Kidney (tissue), 14 donors: ENCODE measurements around the gene BABAM2. TPM values are rescaled to one million over a fixed set of nuclear protein-coding genes. Genes with fewer than 3 reads are reported as not detected.

Experiments used
- DNase-seq, 5 donors: peaks; one replicate each; pipeline ENCODE4 v3.0.0-alpha.2; 2013 to 2020
- FAIRE-seq: peaks from 2 replicates; lab custom pipeline; 2012; peaks lifted over from hg19 to GRCh38; lab: Jason Lieb, UNC
- H3K27ac ChIP-seq, 2 donors: one replicate each; pipeline ENCODE4 v1.7.0; 2013; ENCODE audit warnings: low read depth in 2 of 2, low read length in 2 of 2, inconsistent platforms in 1 of 2
- H3K27me3 ChIP-seq: one replicate; pipeline ENCODE4 v1.7.1; 2013; ENCODE audit warnings: low read length, inconsistent platforms; ENCODE audit not compliant: control insufficient read depth, insufficient read depth
- H3K36me3 ChIP-seq, 3 donors: one replicate each; pipeline versions ENCODE4 v1.7.0 to v1.7.1; 2013; ENCODE audit warnings: low read length in 3 of 3, control low read depth in 1 of 3, inconsistent platforms in 1 of 3; ENCODE audit not compliant: insufficient read depth in 3 of 3, control insufficient read depth in 2 of 3
- H3K4me1 ChIP-seq, 3 donors: one replicate each; pipeline versions ENCODE4 v1.7.0 to v1.7.1; 2013; ENCODE audit warnings: low read length in 3 of 3, inconsistent platforms in 1 of 3, low read depth in 1 of 3; ENCODE audit not compliant: control insufficient read depth in 2 of 3, insufficient read depth in 2 of 3
- H3K4me3 ChIP-seq, 3 donors: one replicate each; pipeline versions ENCODE4 v1.7.0 to v1.8.1; 2013; ENCODE audit warnings: low read length in 3 of 3, control low read depth in 1 of 3, inconsistent platforms in 1 of 3
- H3K9ac ChIP-seq, 3 donors: one replicate each; pipeline versions ENCODE4 v1.7.0 to v1.7.1; 2013; ENCODE audit warnings: low read length in 3 of 3, control low read depth in 1 of 3, inconsistent platforms in 1 of 3
- H3K9me3 ChIP-seq, 3 donors: one replicate each; pipeline versions ENCODE4 v1.7.0 to v1.7.1; 2013; ENCODE audit warnings: low read length in 3 of 3, control low read depth in 1 of 3, inconsistent platforms in 1 of 3; ENCODE audit not compliant: control insufficient read depth in 2 of 3, insufficient read depth in 1 of 3
- intact Hi-C: fragments of 100-400 bp; cut with DNase I; formaldehyde crosslinking; loops from one replicate; pipeline ENCODE4 v1.11.1; 2022
- polyA plus RNA-seq: library from polyadenylated mRNA; stranded (reverse); fragments of 350-450 nt; fragmentation: Illumina TruSeq; extraction: RNeasy Lipid Tissue Mini Kit (QIAGEN cat#74804); gene quantifications from one replicate; pipeline ENCODE4 v1.2.3, GENCODE V29; 2014; ENCODE audit warnings: low read depth, low replicate concordance; ENCODE audit not compliant: insufficient read depth
- total RNA-seq: library from RNA; stranded (reverse); fragmentation: NEBNext Ultra II Directional; extraction: Animal tissue kit (Norgen Biotek cat#: 25700); gene quantifications from one replicate; pipeline ENCODE4 v1.2.1, GENCODE V29; 2021
- TF ChIP-seq, protein P1 (sequence below): IDR thresholded peaks from 3 replicates; pipeline ENCODE4 v1.5.1; 2012; ENCODE audit warnings: mild to moderate bottlenecking, moderate library complexity, borderline replicate concordance; ENCODE audit not compliant: insufficient read depth; ENCODE audit errors: extremely low read depth
- donor health status: control.
- donor health status: control.
- donor health status: control.
- donor health status: control.
- donor health status: control.
- donor health status: DM: yes; HTN: yes; CAD: no.
- donor health status: Normal renal cell carcinoma (clear cell type).

Gene BABAM2
- total and polyA plus RNA-seq, 2 donors from 2014 or later = 68.4 to 74.1 TPM

DNA sequence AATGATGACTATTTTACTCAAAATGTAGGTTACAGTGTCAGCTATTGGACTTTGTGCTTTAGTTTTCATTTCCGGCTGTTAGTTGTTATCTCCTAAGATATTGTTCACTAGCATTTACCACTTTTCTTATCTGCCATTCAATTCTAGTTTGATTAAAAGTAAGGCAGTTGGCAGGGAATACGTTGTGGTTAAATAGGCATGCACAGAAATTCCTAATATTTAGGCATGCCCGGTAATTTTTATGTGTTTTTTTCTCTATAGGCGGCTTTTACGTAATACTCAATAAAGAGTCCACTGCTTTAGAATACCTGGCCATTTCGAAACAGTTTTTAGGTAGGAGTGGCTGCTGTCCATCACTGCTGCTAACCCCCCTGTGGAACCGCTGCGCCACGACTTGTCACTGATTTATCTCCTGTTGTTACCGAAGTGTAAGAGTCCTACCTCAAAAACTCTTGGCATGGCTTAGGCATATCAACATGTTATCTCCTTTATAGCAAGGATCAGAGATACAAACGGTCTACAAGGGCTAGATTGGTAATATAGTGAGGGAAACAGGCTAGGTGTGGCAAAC is 39.5 kb downstream of the BABAM2 start:
- no peaks in the 10 kb centered on the region for H3K36me3 ChIP-seq
- no peak for DNase-seq
- H3K4me1 ChIP-seq = peaks cover 0 to 17% (median 5%) of the 10 kb centered on the region in 3 donors
- TF ChIP-seq, protein P1, sequence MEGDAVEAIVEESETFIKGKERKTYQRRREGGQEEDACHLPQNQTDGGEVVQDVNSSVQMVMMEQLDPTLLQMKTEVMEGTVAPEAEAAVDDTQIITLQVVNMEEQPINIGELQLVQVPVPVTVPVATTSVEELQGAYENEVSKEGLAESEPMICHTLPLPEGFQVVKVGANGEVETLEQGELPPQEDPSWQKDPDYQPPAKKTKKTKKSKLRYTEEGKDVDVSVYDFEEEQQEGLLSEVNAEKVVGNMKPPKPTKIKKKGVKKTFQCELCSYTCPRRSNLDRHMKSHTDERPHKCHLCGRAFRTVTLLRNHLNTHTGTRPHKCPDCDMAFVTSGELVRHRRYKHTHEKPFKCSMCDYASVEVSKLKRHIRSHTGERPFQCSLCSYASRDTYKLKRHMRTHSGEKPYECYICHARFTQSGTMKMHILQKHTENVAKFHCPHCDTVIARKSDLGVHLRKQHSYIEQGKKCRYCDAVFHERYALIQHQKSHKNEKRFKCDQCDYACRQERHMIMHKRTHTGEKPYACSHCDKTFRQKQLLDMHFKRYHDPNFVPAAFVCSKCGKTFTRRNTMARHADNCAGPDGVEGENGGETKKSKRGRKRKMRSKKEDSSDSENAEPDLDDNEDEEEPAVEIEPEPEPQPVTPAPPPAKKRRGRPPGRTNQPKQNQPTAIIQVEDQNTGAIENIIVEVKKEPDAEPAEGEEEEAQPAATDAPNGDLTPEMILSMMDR = no peak
- H3K9ac ChIP-seq = no peak overlapping the region
- no peak overlapping the region for H3K27ac ChIP-seq
- H3K9me3 ChIP-seq = no peaks in the 10 kb centered on the region
- FAIRE-seq = no peak
- H3K4me3 ChIP-seq = no peak overlapping the region
- intact Hi-C loops = no loop called here
- no peaks in the 10 kb centered on the region for H3K27me3 ChIP-seq

DNA sequence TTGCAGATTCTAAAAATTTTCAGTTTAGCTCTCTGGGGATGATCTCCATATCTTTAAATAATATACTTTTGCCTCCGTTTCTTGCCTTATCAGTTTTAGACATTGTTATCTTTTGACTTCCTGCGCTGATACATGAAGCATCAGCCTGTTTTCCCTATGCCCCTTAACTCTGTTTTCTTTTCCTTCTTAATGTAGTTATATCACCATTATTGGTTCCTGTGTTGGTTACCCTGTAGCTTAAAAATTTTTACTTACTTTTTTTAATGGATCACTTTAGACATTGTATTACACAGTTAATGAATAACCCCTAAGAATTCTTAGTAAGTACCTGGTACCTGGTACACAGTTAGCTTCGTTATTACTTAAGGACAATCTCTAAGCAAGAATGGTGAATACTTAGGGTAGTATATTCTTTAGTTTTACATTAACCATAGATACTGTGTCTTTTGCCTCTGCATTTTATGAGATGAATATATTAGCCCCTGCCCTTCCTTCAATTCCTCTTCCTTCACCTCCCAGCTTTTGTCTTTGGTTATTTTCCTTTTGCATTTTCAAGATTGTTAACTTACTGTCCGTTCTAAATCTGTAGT is 40.9 kb downstream of the BABAM2 start:
- peaks cover 0 to 17% (median 3%) of the 10 kb centered on the region in 3 donors for H3K4me1 ChIP-seq
- H3K27me3 ChIP-seq = no peaks in the 10 kb centered on the region
- no peaks in the 10 kb centered on the region for H3K36me3 ChIP-seq
- intact Hi-C loops = no loop called here
- DNase-seq (no peak), FAIRE-seq (peak; percentile 35)
- no peak overlapping the region for H3K9ac ChIP-seq
- peak overlapping the region in 2 of 3 donors; percentile 9 to 37 for H3K4me3 ChIP-seq
- TF ChIP-seq, protein P1 = no peak
- H3K9me3 ChIP-seq = no peaks in the 10 kb centered on the region
- H3K27ac ChIP-seq = peak overlapping the region in 1 of 2 donors; percentile 26

DNA sequence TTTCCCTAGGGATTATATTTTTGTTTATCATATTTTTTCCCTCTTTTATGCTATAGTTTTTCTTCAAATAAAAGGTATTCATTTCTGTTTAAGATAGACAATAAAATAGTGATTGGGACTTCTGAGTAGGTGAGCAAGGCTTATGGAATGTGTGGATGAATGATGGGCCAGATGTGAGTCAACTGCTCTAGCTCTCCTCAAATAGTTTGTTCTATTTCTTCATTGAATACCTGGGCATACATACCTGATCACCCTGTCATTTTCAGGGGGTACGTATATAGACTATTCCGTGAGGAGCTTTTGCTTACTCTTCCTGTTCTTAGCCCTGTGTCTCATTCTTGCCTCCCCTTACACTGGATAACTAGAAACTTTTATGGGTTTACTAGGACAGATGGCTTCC is 41.9 kb downstream of the BABAM2 start:
- Histone ChIP-seq H3K4me3 (no peak overlapping the region), H3K36me3 (no peaks in the 10 kb centered on the region), H3K27me3 (no peaks in the 10 kb centered on the region), H3K9ac (no peak overlapping the region), H3K27ac (peak overlapping the region in 1 of 2 donors; percentile 26), H3K4me1 (peaks cover 0 to 17% (median 3%) of the 10 kb centered on the region in 3 donors), H3K9me3 (no peaks in the 10 kb centered on the region)
- no peak for DNase-seq
- intact Hi-C loops = no loop called here
- TF ChIP-seq, protein P1 = no peak
- peak; percentile 52 for FAIRE-seq

DNA sequence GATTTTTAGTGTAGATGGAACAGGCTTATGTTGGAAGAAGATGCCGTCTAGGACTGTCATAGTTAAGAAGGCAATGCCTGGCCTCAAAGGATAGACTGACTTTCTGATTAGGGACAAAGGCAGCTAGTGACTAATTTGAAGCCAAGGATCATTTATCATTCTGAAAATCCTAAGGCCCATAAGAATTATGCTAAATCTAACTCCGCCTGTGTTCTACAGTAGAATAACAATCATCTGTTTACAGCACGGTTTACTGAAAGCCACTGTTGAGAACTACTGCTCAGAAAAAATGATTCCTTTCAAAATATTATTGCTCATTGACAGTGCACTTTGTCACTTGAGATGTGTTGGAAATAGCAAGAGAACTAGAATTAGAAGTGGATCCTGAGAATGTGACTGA is 44.5 kb downstream of the BABAM2 start:
- H3K9me3 ChIP-seq = no peaks in the 10 kb centered on the region
- H3K36me3 ChIP-seq = no peaks in the 10 kb centered on the region
- no peak overlapping the region for H3K4me3 ChIP-seq
- TF ChIP-seq, protein P1 = no peak
- H3K27me3 ChIP-seq = no peaks in the 10 kb centered on the region
- no peak for DNase-seq
- H3K9ac ChIP-seq = no peak overlapping the region
- FAIRE-seq = no peak
- peaks cover 0 to 14% (median 3%) of the 10 kb centered on the region in 3 donors for H3K4me1 ChIP-seq
- no peak overlapping the region for H3K27ac ChIP-seq
- intact Hi-C loops = no loop called here
